Mesenchymal stem cell (in vitro differentiated cells and primary cell): ENCODE measurements around the gene ARL11. TPM values are rescaled to one million over a fixed set of nuclear protein-coding genes. Genes with fewer than 3 reads are reported as not detected.

Experiments used
- DNase-seq: peaks from one replicate; pipeline ENCODE4 v3.0.0-alpha.2; 2013
- H2AFZ ChIP-seq: one replicate; pipeline ENCODE4 v1.6.1; 2013; ENCODE audit warnings: low read depth, mild to moderate bottlenecking, control low read depth, inconsistent platforms, low read length, moderate library complexity
- H2AK5ac ChIP-seq: 2 replicates; pipeline ENCODE4 v1.6.1; 2013; ENCODE audit warnings: low read length, moderate library complexity, mild to moderate bottlenecking, inconsistent platforms; ENCODE audit not compliant: severe bottlenecking
- H2BK120ac ChIP-seq: one replicate; pipeline ENCODE4 v1.6.1; 2013; ENCODE audit warnings: low read depth, mild to moderate bottlenecking, inconsistent platforms, low read length, moderate library complexity
- H2BK12ac ChIP-seq, 2 experiments: one replicate each; pipeline ENCODE4 v1.6.1; 2013; ENCODE audit warnings: inconsistent platforms in 2 of 2, low read length in 2 of 2, mild to moderate bottlenecking in 2 of 2, moderate library complexity in 2 of 2, control low read depth in 1 of 2
- H2BK15ac ChIP-seq: one replicate; pipeline ENCODE4 v1.6.1; 2013; ENCODE audit warnings: mild to moderate bottlenecking, low read depth, inconsistent platforms; ENCODE audit not compliant: poor library complexity, severe bottlenecking
- H2BK5ac ChIP-seq: 2 replicates; pipeline ENCODE4 v1.6.1; 2013; ENCODE audit warnings: low read depth, mild to moderate bottlenecking, low read length, control low read depth, inconsistent platforms; ENCODE audit not compliant: poor library complexity, severe bottlenecking
- H3K14ac ChIP-seq, 2 experiments: one replicate each; pipeline ENCODE4 v1.6.1; 2013; ENCODE audit warnings: inconsistent platforms in 2 of 2, low read length in 2 of 2, control low read depth in 1 of 2, mild to moderate bottlenecking in 1 of 2, moderate library complexity in 1 of 2
- H3K18ac ChIP-seq, 2 experiments: one replicate each; pipeline ENCODE4 v1.6.1; 2013; ENCODE audit warnings: inconsistent platforms in 2 of 2, low read length in 2 of 2, control low read depth in 1 of 2, low read depth in 1 of 2, mild to moderate bottlenecking in 1 of 2
- H3K23ac ChIP-seq, 2 experiments: one replicate each; pipeline ENCODE4 v1.6.1; 2013; ENCODE audit warnings: inconsistent platforms in 2 of 2, low read length in 2 of 2, mild to moderate bottlenecking in 2 of 2, moderate library complexity in 2 of 2, control low read depth in 1 of 2
- H3K27ac ChIP-seq: 2 replicates; pipeline ENCODE4 v1.5.1; 2013; ENCODE audit warnings: mild to moderate bottlenecking, moderate library complexity, low read length, control low read depth, inconsistent platforms; ENCODE audit not compliant: poor library complexity, severe bottlenecking
- H3K27me3 ChIP-seq, 2 experiments: 2 replicates each; pipeline versions ENCODE4 v1.6.1 to v1.7.0; 2013; ENCODE audit warnings: low read length in 2 of 2, mild to moderate bottlenecking in 2 of 2, moderate library complexity in 2 of 2, control low read depth in 1 of 2, inconsistent platforms in 1 of 2; ENCODE audit not compliant: control insufficient read depth in 1 of 2, insufficient read depth in 1 of 2
- H3K36me3 ChIP-seq, 2 experiments: 2 replicates each; pipeline versions ENCODE4 v1.6.1 to v1.7.0; 2013; ENCODE audit warnings: low read length in 2 of 2, control low read depth in 1 of 2, inconsistent platforms in 1 of 2, low read depth in 1 of 2, mild to moderate bottlenecking in 1 of 2; ENCODE audit not compliant: insufficient read depth in 2 of 2, control insufficient read depth in 1 of 2
- H3K4ac ChIP-seq, 2 experiments: one replicate each; pipeline ENCODE4 v1.6.1; 2013; ENCODE audit warnings: inconsistent platforms in 2 of 2, low read length in 2 of 2, mild to moderate bottlenecking in 2 of 2, moderate library complexity in 2 of 2, control low read depth in 1 of 2, low read depth in 1 of 2
- H3K4me1 ChIP-seq: 2 replicates; pipeline ENCODE4 v1.6.1; 2013; ENCODE audit warnings: low read depth, low read length, control low read depth; ENCODE audit not compliant: control insufficient read depth, insufficient read depth
- H3K4me2 ChIP-seq: 2 replicates; pipeline ENCODE4 v1.6.1; 2013; ENCODE audit warnings: low read length, mild to moderate bottlenecking, inconsistent platforms; ENCODE audit not compliant: poor library complexity, severe bottlenecking
- H3K4me3 ChIP-seq, 2 experiments: 2 replicates each; pipeline versions ENCODE4 v1.5.1 to v1.7.0; 2013; ENCODE audit warnings: low read length in 2 of 2, mild to moderate bottlenecking in 2 of 2, control low read depth in 1 of 2, low read depth in 1 of 2; ENCODE audit not compliant: insufficient read depth in 1 of 2
- H3K79me1 ChIP-seq: replicated peaks from 2 replicates; pipeline ENCODE4 v1.6.1; 2013; ENCODE audit warnings: mild to moderate bottlenecking, control low read depth, low read length, inconsistent platforms; ENCODE audit not compliant: poor library complexity, severe bottlenecking
- H3K9ac ChIP-seq: 2 replicates; pipeline ENCODE4 v1.7.0; 2013; ENCODE audit warnings: mild to moderate bottlenecking, low read length, moderate library complexity
- H3K9me3 ChIP-seq: 2 replicates; pipeline ENCODE4 v1.7.0; 2013; ENCODE audit warnings: mild to moderate bottlenecking, low read length; ENCODE audit not compliant: control insufficient read depth
- H4K8ac ChIP-seq: one replicate; pipeline ENCODE4 v1.6.1; 2013; ENCODE audit warnings: inconsistent platforms, mild to moderate bottlenecking, low read length, moderate library complexity
- H4K91ac ChIP-seq: one replicate; pipeline ENCODE4 v1.6.1; 2013; ENCODE audit warnings: mild to moderate bottlenecking, low read length, inconsistent platforms
- WGBS: methylation state at CpG from one replicate; pipeline ENCODE4 v1.1.7; 2013; ENCODE audit warnings: mixed read lengths; 5-methylcytosine and 5-hydroxymethylcytosine counted together
- polyA plus RNA-seq, 2 experiments: library from polyadenylated mRNA; stranded (reverse); fragments of 200-250 nt; gene quantifications; one replicate each; pipeline ENCODE4 v1.2.3, GENCODE V29; 2013

The ARL11 gene
- 0.01 TPM for polyA plus RNA-seq (2013, experiment 1 of 2)
- polyA plus RNA-seq (2013, experiment 2 of 2) = 0.01 TPM

DNA sequence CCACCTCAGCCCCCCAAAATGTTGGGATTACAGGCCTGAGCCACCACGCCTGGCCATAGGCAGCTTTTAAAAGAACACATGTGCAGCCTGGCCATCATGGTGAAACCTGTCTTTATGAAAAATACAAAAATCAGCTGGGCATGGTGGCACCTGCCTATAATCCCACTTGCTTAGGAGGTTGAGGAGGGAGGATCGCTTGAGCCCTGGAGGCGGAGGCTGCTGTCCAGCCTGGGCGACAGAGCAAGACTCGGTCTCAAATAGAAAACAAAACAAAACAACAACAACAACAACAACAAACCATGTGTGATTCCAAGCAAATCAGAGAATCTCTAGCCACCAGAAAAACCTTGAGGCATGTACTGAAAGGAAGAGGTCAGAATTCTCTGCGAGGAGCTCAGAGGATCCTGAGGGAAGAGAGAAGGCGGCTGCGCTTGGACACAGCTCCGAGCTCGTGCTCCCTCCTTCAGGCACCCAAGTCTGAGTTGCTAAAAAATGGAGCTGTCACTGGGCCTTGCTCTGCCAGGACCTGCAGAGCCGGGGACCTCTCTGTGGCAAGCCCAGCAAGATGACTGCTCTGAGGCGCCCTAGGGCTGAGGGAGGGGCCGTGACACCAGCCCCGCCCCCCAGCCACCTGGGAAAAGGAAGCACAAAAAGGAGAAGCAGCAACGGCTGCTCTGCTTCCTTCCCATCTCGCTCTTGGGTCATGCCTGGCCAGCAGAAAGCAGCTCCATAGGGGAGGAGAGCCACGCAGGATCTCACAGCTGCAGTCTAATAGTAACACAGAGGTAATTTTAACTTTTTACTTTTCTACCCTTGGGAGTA is at the start of gene ARL11:
Gene ARL11, plus strand, starts transcription at position 677 of the 822 bp plus-strand sequence. CDS start 1,941 bp downstream, outside the sequence.
- Histone ChIP-seq H3K4ac (no peak within 1 kb of the TSS), H2AFZ (peak within 1 kb of the TSS; percentile 64), H2BK12ac (no peak within 1 kb of the TSS), H3K9ac (no peak within 1 kb of the TSS), H3K4me3 (no peak within 1 kb of the TSS), H2BK15ac (no peak within 1 kb of the TSS), H2BK5ac (no peak within 1 kb of the TSS), H3K79me1 (no peaks in the 10 kb centered on the region), H2BK120ac (no peak within 1 kb of the TSS), H4K8ac (peak within 1 kb of the TSS; percentile 93), H3K27me3 (no peaks in the 10 kb centered on the region), H3K36me3 (no peaks in the 10 kb centered on the region), H3K14ac (no peak within 1 kb of the TSS), H3K23ac (no peak within 1 kb of the TSS), H3K18ac (peak within 1 kb of the TSS; percentile 11 to 77), H3K9me3 (no peaks in the 10 kb centered on the region), H2AK5ac (no peak within 1 kb of the TSS), H3K27ac (no peak within 1 kb of the TSS), H3K4me2 (no peak within 1 kb of the TSS), H4K91ac (no peak within 1 kb of the TSS), H3K4me1 (peaks cover 11% of the 10 kb centered on the region)
- WGBS = 46% methylated on average over 14 of the region's 17 CpGs
- no peak for DNase-seq

DNA sequence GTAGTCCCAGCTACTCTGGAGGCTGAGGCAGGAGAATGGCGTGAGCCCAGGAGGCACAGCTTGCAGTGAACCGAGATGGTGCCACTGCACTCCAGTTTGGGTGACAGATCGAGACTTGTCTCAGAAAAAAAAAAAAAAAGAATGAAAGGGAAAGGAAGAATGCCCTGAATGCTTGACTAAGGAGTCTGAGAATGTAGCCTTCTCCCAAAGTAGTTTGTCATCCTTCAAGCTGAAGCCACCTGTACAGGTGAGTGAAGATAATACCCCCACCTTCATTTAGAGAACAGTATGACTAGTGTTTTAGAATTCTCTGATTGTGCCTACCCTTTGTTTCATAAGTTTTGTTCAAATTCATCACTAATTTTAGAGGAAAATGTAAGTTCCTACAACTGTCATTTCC is 48.8 kb upstream of the ARL11 start:
- DNase-seq = no peak
- Histone ChIP-seq H3K79me1 (peaks cover 27% of the 10 kb centered on the region), H3K27me3 (no peaks in the 10 kb centered on the region), H3K4me1 (no peaks in the 10 kb centered on the region), H3K9ac (no peak overlapping the region), H3K4me3 (no peak overlapping the region), H3K4ac (no peak overlapping the region), H2AFZ (no peak overlapping the region), H4K8ac (no peak overlapping the region), H3K4me2 (no peak overlapping the region), H2BK120ac (no peak overlapping the region), H3K18ac (no peak overlapping the region), H2AK5ac (no peak overlapping the region), H3K23ac (no peak overlapping the region), H3K14ac (no peak overlapping the region), H2BK15ac (no peak overlapping the region), H3K27ac (no peak overlapping the region), H2BK5ac (no peak overlapping the region), H3K36me3 (peaks cover 10 to 45% of the 10 kb centered on the region in 2 experiments), H4K91ac (no peak overlapping the region), H3K9me3 (no peaks in the 10 kb centered on the region), H2BK12ac (no peak overlapping the region)
- WGBS = 93% methylated on average over 3 of the region's 3 CpGs

DNA sequence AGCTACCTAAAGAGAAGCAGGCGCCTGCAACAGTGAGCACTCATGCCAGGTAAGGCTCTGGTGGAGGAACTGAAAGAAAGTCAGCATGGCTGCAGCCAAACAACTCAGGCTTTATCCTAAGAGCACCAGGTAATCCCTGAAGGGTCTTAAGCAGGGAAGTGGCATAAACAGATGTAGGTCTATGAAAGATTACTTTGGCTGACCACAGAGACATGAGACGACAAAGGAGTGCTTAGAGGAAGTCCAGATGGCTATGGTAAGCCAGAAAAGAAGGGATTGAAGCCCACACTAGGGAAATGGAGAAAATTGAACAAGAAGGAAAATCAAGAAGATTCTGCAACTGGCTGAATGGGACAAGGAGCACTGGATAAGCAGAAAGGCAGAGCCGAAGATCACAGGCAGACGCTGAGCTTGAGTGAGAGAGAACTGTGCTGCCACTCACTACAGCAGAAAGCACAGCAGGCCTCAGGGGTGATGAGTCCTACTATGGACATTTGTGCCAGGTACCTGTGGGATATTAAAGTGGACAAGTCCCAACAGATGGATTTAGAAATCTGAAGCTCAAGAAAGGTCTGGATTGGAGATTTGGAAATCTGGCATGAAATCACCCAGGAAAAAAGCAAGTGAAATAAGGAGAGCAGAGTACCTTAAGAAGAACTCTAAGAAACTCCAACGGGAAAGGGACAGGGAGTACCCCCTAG is 47.2 kb upstream of the ARL11 start:
- no peak overlapping the region for H3K4me2 ChIP-seq
- no peak overlapping the region for H3K27ac ChIP-seq
- H3K9ac ChIP-seq = no peak overlapping the region
- no peak overlapping the region for H2AFZ ChIP-seq
- no peak overlapping the region for H2BK15ac ChIP-seq
- no peak overlapping the region for H3K14ac ChIP-seq
- no peak overlapping the region for H4K8ac ChIP-seq
- H4K91ac ChIP-seq = no peak overlapping the region
- H3K4ac ChIP-seq = no peak overlapping the region
- H2AK5ac ChIP-seq = no peak overlapping the region
- H3K18ac ChIP-seq = no peak overlapping the region
- DNase-seq = no peak
- WGBS = 94% methylated on average over 5 of the region's 5 CpGs
- H3K23ac ChIP-seq = peak overlapping the region in 1 of 2 experiments; percentile 20
- peaks cover 12 to 45% of the 10 kb centered on the region in 2 experiments for H3K36me3 ChIP-seq
- no peaks in the 10 kb centered on the region for H3K27me3 ChIP-seq
- H3K9me3 ChIP-seq = no peaks in the 10 kb centered on the region
- H2BK12ac ChIP-seq = no peak overlapping the region
- H3K4me1 ChIP-seq = peaks cover 4% of the 10 kb centered on the region
- no peak overlapping the region for H2BK120ac ChIP-seq
- no peak overlapping the region for H2BK5ac ChIP-seq
- H3K79me1 ChIP-seq = peaks cover 33% of the 10 kb centered on the region
- no peak overlapping the region for H3K4me3 ChIP-seq

DNA sequence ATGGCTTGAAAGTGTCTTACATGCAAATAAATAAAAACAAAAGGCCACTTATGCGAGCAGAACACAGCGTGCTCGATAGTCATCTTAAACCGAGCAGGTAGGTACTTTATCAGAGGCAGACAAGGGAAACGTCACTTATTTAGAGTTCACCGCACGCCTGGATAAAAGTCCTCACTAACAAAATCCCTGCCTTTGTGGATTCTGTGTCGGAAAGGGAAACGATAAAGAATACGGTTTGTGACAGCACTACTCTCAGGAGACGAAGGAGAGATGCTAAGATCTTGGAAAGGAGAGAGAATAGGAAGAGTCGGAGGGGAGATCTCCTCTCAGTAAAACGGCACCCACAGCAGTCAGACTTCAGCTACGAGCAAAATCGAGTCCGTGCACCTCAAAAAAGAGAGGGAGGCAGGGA is 43.5 kb upstream of the ARL11 start:
- Histone ChIP-seq H4K8ac (peak overlapping the region; percentile 90), H2BK15ac (no peak overlapping the region), H2BK5ac (no peak overlapping the region), H3K9me3 (no peaks in the 10 kb centered on the region), H3K4me2 (peak overlapping the region; percentile 94), H2AK5ac (no peak overlapping the region), H3K23ac (peak overlapping the region; percentile 87 to 98), H3K14ac (peak overlapping the region in 1 of 2 experiments; percentile 100), H3K4me1 (peaks cover 5% of the 10 kb centered on the region), H2BK120ac (peak overlapping the region; percentile 58), H3K18ac (peak overlapping the region; percentile 96 to 98), H2BK12ac (peak overlapping the region in 1 of 2 experiments; percentile 49), H3K79me1 (peaks cover 30% of the 10 kb centered on the region), H4K91ac (peak overlapping the region; percentile 97), H3K27me3 (no peaks in the 10 kb centered on the region), H3K4ac (peak overlapping the region; percentile 70 to 88), H2AFZ (peak overlapping the region; percentile 97), H3K27ac (peak overlapping the region; percentile 40), H3K4me3 (peak overlapping the region; percentile 96 to 98), H3K9ac (peak overlapping the region; percentile 90), H3K36me3 (peaks cover 8 to 23% of the 10 kb centered on the region in 2 experiments)
- peak; percentile 31 for DNase-seq
- WGBS = under 1% methylated on average over 15 of the region's 16 CpGs
